NCI-H2081 (cell line): ENCODE results near the gene IL33.

ENCODE experiments used
- DNase-seq, 2 experiments: peaks; one replicate each; lab custom pipeline; 2025; lab: John Stamatoyannopoulos, UW

The IL33 gene

GRCh38 chr9:6302417-6302816 is 86.8 kb downstream of the IL33 start:
- DNase-seq: no peak

- no peak for DNase-seq
These were observed 88.6 kb downstream of the IL33 start for GRCh38 chr9:6304232-6304631.

GRCh38 chr9:6305954-6306563 is 90.5 kb downstream of the IL33 start:
- peak; percentile 35 to 54 for DNase-seq
